Stimulated activated CD8-positive, alpha-beta memory T cell treated with anti-CD3 and anti-CD28 coated beads, Interleukin-4, amount 100 ng/mL, for 24 hours (primary cell): ENCODE results near the gene BEAN1.

Experiments used
- DNase-seq: peaks from one replicate; pipeline ENCODE4 v3.0.0-alpha.2; 2020; ENCODE audit warnings: low read depth

Gene BEAN1, protein sequence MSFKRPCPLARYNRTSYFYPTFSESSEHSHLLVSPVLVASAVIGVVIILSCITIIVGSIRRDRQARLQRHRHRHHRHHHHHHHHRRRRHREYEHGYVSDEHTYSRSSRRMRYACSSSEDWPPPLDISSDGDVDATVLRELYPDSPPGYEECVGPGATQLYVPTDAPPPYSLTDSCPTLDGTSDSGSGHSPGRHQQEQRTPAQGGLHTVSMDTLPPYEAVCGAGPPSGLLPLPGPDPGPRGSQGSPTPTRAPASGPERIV

DNA sequence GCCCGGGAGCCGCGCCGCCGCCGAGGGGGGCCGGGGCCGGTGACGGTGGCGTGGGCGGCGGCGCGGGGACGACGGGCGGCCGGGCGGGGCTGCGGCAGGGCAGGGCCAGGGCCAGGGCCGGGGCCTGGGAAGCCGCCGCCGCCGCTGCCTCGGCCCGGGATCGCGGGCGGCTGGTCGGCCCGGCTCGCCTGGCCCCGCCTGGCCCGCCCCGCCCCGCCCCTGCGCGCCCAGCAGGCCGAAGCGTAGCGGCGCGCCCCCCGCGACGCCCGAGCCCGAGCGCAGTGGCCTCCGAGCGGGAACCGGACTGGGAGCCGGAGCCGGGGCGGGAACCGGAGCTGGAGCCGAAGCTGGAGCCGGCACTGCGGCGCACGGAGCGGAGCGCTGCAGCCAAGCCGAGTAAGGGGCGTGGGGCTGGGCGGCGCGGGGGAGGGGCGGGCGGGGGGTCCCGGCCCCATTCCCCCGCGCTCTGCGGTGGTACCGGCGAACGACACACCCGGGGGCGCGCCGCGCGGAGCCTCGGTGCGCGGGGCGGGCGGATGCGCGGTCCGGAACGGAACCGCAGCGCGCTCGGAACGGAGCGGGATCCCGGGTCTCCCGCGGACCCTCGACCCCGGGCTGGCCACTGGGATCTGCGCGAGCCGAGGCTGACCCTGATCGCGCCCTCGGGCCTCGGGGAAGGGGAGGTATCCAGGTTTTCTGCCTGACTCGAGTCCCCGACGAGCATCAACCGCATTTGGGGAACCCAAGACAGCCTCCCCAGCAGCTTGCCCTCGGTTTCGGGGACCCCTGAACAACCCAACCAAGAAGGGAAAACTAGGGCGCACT, at the start of gene BEAN1:
TSS of gene BEAN1 (plus strand) at position 260 of the 825 bp plus-strand sequence. CDS start 10,382 bp downstream, outside the sequence.
- DNase-seq, result no peak

DNA sequence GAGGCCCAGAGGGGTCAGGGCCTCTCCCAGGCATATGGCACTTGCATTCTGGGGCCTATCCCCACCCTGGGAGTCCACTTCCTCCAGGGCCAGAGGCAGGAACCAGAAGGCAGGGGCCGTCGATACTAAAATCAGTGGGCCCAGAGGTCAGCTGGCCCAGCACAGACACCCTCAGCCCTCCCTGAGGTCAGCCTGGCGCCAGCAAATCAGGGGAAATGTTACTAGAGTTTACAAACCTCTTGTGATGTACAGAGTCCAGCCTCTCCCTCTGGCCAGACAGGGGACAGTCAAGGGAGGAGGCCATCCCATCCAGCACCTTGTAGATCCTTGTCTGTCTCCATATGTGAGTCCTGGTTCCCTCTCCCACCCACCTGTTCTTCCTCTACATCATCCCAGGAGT, 49.8 kb upstream of the BEAN1 start:
- no peak for DNase-seq

DNA sequence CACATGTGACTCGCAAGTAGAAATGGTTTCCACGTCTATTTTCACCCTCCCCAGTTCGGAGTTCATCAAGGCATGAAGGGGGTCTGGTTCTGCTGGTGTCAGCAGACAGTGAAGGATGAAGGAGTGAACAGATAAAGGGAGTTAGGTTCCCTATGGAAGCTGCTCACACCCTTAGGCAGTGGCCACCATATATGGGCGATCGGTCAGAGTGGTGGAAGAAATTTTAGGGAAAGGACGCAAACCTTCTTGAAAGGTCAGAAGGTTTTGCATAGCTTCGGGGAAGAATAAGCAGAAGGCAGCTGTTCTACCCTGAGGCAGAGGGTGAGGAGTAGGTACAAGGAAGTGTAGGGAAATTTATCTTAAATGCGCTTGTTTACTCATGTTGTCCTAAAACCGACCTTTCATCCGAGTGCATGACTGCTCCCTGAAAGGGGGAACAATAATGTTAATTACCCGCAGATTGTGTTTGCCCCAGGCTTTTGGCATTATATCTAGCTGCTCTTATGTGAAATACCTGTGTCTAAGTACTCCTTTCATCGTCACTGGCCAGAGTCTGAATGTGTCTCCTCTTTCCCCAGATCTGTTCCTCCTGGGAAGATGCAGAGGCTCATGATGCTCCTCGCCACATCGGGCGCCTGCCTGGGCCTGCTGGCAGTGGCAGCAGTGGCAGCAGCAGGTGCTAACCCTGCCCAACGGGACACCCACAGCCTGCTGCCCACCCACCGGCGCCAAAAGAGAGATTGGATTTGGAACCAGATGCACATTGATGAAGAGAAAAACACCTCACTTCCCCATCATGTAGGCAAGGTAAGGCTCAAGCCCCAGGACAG, 48.1 kb upstream of the BEAN1 start:
- no peak for DNase-seq

DNA sequence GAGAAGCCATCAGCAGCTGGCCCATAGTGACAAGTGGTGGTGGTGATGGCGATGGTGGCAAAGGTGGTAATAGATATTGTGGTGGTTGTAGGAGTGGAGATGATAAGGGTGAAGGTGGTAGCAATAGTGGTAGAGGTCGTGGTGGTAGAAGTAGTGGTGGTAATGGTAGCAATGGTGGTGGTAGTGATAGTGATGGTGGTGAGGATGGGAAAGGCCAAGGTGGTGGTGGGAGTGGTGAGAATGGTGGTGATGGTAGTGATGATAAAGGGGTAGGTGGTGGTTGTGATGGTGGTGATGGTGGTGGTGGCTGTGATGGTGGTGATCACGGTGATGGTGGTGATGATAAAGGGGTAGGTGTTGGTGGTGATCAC, 47.5 kb upstream of the BEAN1 start:
- no peak for DNase-seq

DNA sequence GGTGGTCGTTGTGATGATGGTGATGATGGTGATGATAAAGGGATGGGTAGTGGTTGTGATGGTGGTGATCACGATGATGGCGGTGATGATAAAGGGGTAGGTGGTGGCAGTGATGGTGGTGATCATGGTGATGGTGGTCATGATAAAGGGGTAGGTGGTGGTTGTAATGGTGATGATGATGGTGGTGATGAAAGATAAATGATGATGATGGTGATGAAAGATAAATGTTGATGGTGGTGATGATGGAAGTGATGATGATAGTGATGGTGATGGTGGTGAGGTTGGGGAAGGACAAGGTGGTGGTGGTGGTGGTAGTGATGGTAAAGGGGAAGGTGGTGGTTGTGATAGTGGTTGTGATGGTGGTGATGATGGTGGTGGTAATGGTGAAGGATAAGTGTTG, 46.7 kb upstream of the BEAN1 start:
- DNase-seq, result no peak

DNA sequence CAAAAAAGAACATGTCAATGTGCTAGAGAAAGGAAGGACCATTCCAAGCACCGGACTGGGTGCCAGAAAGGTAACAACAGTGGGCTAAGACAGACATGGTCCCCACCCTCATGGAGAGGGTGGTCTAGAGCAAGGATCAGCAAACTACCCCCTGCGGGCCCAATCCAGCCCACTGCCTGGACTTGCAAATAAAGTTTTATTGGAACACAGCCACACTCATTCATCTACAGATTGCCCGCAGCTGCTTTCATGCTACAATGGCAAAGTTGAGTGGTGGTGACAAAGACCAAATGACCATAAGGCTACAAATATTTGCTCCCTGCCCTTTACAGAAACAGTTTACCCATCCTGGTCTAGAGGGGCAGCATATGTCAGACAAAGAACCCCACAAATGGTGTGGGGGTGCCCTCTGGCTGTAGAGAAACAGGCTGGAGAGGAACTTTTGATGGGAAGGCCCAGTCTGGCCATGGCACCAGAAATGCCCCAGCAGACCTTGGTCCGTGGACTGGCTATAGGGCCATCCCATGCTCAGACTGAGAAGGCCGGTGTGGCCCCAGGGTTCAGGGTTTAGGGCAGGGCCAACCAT, 45.4 kb upstream of the BEAN1 start:
- no peak for DNase-seq

DNA sequence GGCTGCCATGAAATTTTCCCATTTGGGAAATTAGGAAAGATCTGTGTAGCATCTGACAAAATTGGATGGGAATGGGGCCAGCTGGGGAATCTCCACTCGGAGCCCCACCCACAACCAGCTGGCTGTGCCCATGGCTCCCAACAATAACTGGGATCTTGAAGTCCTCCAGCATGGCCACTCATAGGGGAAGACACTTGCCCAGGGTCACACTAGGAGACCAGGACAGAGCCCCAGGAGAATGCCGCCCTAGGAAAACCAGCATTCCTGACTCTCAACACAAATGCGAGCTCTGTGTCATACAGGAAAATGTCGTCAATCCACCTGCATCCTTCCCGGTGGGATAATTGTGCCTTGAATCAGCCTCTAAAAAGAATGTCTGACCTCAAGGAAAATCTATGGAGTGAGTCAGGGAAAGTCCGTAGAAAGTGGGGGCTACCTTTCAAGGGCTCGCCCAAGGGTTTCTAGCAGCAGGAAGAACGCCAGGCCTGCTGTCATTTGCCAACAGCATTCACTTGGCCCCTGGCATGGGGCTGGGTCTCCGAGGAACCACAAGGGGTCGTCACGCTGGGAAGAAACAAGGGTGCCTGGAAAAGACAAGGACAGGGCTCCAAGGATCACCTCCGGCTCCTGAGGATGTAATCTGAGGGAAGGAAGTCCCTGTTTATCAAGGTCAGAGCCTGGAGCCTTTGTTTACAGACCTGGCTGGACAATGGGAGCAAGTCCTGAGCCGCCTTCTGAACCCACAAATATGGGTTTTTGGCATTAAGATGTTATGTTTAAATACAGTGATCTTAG, 44.7 kb upstream of the BEAN1 start:
- DNase-seq, result no peak

DNA sequence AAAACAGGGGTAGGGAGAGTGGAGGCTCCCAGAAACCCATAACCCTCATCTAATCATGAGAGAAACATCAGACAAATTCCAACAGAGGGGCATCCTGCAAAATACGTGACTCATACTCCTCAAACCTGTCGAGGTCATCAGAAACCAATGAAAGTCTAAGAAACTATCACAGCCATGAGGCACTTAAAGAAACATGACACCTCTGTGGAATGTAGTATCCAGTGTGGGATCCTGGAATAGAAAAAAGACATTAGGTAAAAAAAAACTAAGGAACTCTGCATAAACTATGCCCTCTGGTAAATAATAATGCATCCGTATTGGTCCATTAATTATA, 44.2 kb upstream of the BEAN1 start:
- no peak for DNase-seq

DNA sequence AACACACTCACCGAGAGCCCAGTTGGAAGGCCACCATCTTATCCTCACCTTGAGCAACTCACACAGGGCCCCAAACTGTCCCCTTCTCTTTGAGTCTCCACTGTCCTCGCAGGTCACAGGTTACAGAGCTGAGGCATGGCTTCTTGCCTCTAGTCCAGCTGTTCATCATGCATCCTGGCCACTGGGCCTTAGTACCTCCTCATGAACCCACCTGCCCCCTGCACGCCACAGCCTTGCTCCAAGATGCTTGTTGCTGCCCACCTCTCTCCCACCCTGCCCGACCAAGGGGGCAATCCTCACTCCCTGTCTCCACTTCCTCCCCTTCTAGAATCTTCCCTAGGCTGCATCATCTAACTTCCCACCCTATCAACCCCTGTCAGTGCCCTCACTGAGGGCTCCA, 43.5 kb upstream of the BEAN1 start:
- no peak for DNase-seq

DNA sequence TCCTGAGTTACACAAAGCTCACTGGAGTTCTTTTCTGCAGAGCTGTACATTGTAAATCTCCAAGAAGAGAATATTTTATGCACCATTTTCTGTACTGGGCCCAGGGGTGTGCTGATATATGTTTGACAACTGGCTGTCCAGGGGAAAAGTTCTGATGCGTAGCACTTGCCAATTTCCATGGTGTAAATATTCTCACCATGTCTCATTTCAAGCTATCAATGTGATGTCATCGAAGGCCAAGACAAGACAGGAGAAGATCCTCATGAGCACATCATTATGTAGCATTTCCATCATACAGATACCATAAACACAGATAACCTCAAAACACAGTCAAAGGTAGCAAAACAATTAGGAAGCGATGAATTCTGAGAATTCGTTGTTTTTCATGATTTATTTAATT, 41.7 kb upstream of the BEAN1 start:
- no peak for DNase-seq

DNA sequence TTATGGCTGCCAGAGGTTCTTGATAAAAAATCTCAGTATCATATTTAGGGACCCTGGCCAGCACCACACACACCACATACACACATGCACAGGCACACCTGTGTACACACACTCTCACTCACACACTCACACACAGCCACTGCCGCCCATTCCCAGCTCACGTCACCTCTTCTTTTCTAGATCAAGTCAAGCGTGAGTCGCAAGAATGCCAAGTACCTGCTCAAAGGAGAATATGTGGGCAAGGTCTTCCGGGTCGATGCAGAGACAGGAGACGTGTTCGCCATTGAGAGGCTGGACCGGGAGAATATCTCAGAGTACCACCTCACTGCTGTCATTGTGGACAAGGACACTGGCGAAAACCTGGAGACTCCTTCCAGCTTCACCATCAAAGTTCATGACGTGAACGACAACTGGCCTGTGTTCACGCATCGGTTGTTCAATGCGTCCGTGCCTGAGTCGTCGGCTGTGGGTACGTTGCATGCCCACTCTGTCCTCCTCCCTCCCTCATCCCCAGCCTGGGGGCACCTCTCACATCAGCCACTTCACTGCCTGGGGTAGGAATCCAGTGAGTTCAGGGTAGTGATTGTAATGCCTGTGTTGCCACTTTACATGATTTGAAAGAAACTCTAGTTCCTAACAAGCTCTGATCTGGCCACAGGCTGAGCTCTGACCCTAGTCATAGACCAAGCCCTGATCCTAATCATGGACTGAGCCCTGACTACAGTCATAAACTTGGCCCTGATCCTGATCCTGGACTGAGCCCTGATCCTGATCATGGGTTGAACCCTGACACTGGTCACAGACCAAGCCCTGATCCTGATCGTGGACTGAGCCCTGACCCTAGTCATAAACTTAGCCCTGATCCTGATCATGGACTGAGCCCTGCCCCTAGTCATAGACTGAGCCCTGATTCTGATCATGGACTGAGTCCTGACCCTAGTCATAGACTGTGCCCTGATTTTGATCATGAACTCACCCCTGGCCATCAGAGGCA, 40.2 kb upstream of the BEAN1 start:
- no peak for DNase-seq

DNA sequence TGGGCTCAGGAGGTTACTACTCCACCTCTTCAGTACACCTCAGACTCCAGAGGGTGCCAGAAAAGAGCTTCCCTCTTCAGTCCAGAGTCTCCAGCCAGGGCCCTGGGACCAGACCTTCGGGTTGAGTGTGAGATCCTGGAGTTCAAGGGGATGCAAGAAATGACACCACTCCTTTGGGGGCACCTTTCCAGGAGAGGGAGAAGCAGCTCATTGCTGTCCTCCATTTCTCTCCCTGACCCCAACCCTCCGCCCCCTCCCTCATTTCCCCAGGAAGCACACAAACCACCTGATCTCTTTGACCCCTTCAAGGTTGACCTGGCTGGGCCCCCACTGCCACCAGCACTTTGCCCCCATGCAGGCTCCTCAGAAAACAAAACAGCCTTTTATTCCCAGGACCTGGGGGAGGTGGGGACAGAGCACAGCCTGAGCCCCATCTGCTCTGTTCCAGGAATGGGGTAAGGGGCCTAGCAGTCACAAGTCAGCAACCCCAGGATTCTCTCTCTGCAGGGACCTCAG, 39.2 kb upstream of the BEAN1 start:
- no peak for DNase-seq

DNA sequence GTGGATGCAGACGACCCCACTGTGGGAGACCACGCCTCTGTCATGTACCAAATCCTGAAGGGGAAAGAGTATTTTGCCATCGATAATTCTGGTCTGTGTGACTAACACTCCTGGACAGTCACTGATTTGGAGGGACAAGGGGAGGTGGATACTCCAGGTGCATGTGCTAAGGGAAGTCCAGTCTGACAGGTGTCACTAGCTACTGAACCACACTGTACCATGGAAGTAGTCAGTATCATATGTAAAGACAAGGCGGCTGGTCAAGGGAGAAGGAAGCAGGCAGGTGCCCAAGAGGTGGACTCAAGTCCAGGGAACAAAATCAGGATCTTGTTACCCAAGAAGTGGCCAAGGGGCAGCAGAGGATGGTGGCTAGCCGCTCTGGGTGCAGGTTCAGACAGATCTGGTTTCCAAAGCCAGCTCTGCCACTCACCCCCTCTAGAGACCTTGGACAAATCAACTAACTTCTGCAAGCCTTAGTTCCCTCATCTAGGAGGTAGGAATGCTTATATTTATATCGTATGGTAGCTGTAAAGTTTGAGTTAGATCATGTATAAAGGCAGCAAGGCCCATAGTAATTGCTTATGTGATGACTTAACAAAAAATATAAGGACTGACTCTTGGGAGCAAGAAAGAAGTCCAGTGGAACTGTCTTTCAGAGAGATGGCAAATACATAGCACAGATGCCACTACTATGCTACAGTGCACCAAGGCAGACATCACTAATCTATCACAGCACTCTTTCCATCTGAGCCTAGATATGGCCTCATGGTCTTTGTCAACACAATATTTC, 38.5 kb upstream of the BEAN1 start:
- no peak for DNase-seq

DNA sequence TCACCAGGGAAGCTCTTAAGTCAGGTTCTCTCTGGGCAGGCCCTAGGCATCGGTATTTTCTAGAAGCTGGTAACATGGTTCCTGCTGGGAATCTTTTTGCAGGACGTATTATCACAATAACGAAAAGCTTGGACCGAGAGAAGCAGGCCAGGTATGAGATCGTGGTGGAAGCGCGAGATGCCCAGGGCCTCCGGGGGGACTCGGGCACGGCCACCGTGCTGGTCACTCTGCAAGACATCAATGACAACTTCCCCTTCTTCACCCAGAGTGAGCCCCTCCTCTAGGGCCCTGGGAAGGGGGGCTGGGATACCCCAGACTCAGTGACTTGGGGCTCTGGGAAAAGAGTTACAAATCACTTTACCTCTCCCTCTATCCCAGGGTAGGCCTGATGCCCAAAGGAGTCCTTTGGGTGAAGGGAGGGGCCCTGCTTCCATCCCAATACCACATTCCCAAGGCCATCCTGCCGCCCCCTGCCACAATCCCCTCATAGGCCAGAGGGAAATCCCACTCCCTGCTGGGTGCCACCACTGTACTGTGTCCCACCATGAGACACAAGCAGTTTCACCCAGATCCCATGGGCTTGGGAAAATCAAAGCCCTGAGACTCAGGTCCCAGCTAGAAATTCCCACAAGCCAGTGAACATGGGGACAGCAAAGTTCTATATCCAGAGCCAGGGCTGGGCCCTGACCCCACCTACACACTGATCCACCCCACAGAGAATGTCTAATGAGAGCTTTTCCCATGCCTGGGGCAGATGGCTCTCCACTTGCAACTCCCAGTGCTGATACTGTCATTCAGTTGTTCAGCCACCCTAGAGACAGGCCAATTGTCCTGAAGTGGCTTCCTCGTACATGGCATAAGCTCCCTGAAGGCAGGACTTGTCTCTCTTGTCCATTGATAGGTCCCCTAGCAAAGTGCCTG, 37.6 kb upstream of the BEAN1 start:
- DNase-seq, result no peak

DNA sequence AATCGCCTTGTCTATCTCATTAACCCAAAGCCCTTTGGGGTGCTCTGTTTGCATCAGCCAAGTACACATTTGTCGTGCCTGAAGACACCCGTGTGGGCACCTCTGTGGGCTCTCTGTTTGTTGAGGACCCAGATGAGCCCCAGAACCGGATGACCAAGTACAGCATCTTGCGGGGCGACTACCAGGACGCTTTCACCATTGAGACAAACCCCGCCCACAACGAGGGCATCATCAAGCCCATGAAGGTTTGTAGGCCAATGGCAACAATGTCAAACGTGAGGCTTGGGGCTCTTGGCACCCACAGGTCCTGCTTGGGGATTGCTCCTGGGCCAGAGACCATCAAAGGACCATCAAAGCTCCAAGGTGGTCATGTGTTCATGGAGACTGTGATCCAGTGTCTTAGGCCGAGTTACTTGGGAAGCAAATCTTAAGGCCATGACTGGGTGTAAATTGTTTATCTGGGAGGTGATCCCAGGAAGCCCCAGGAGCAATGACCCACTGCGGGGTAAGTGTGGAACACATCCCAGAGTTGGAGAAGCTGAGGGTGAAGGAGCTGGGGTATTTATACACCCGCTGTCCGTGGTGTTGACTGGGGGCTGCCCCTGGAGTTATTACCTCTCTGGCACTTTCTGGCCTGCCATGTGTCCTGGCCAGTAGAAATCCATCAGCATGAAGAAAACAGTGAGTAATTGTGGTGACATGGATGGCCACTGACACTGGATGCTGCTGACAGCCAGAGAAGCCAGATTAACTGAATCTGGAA, 36.6 kb upstream of the BEAN1 start:
- no peak for DNase-seq

DNA sequence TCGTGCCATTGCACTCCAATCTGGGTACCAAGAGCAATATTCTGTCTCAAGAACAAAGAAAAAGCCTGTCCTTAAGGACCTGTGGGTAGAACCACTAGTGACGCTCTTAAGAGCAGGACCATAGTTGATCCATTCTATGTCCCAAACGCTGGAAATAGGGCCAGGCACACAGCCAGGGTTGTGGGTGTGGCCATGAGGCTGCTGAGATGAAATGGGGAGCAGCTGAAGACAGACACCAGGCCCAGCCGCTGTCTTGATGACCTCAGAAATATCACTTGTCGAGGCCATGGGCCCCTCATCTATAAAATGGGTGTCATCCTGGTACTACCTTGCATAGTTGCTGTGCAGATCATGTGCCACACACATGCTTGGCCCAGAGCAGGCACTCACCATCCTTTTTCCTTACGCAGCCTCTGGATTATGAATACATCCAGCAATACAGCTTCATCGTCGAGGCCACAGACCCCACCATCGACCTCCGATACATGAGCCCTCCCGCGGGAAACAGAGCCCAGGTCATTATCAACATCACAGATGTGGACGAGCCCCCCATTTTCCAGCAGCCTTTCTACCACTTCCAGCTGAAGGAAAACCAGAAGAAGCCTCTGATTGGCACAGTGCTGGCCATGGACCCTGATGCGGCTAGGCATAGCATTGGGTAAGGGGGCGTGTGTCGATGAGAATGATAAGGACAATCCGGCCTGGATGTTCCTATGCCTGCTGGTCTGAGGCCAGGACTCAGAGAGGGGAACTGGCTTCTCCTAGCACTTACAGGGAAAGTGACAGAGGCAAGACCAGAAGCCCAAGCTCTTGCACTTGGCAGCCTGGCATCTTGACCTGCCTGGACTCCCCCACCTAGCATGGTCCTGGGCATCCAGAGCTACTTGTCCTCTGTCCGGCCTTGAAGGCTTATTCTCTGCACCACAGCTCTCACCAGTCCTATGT, 35.1 kb upstream of the BEAN1 start:
- no peak for DNase-seq
